ENCODE results near the gene SPSB1. TPM values are rescaled to one million over a fixed set of nuclear protein-coding genes. Genes with fewer than 3 reads are reported as not detected.

The SPSB1 gene
- total RNA-seq, 1 experiment from 2014 or later = 33.8 TPM

DNA sequence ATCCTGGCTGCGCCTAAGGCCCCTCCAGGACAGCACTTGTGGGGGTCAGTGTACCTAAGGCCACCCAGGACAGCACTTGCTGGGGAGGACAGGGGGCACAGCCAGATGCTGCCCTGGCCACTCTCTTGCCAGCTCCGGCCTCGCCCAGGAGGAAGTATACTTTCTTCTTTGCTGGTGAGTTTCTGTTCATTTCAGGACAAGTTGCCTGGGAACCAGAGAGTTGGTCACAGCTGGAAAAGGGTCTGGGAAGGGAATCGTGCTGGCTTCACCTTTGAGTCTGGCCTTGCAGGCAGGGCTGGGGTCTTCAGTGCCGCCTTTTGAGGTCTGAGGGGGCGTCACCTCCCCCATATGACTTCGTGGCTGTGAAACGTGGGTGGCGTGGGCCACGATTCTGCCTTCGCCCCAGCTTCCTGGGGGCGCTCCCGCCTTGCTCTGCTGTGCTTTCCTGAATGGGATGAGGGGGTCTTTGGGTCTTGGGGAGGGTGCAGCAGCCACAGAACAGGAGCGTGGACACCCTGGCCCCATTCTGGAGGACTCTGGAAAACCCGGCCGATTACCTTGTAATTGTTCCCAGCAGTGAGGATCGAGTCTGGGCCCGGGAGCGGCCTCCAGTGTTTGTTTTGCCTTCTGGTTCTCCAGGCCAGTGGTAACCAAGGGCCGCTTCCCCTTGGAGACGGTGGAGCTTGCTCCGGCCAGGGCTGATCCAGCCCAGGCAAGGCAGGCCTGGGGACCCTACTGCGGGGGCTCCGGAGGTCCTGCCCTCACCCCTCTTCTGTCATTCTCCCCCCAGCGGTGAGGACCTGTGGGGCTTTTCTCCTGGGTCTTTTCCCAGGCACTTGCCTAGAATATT, 45.9 kb downstream of the SPSB1 start:
- no peak overlapping the region for H3K4me3 ChIP-seq
- BruUV-seq (replicated peaks) = no TSS peak
- H3K27ac ChIP-seq = no peak overlapping the region
- no peak overlapping the region for H3K4me2 ChIP-seq
- H3K4me1 ChIP-seq (replicated peaks; ENCODE audit: insufficient read depth) = no peaks in the 10 kb centered on the region
- no peaks in the 10 kb centered on the region; the same call in 1 of the 2 replicates for H3K79me2 ChIP-seq (ENCODE audit: low read depth)
- intact Hi-C loops (cut with micrococcal nuclease; ENCODE audit: unreplicated experiment) = no loop called here
- H3K36me3 ChIP-seq (ENCODE audit: low read depth) = no peaks in the 10 kb centered on the region
- H3K27me3 ChIP-seq (ENCODE audit: insufficient read depth, low read depth) = no peaks in the 10 kb centered on the region
- DNase-seq = no peak
- no peak overlapping the region for H2AFZ ChIP-seq
- H3K9me3 ChIP-seq (ENCODE audit: insufficient read depth, low read depth) = no peaks in the 10 kb centered on the region
- H3F3A ChIP-seq (ENCODE audit: insufficient read depth, low read depth) = no peaks in the 10 kb centered on the region
- CTCF ChIA-PET = no interaction called here
- POLR2A ChIA-PET (ENCODE audit: unreplicated experiment) = no interaction called here
- H4K20me1 ChIP-seq (ENCODE audit: insufficient read depth) = no peaks in the 10 kb centered on the region
- TF ChIP-seq, protein P1, sequence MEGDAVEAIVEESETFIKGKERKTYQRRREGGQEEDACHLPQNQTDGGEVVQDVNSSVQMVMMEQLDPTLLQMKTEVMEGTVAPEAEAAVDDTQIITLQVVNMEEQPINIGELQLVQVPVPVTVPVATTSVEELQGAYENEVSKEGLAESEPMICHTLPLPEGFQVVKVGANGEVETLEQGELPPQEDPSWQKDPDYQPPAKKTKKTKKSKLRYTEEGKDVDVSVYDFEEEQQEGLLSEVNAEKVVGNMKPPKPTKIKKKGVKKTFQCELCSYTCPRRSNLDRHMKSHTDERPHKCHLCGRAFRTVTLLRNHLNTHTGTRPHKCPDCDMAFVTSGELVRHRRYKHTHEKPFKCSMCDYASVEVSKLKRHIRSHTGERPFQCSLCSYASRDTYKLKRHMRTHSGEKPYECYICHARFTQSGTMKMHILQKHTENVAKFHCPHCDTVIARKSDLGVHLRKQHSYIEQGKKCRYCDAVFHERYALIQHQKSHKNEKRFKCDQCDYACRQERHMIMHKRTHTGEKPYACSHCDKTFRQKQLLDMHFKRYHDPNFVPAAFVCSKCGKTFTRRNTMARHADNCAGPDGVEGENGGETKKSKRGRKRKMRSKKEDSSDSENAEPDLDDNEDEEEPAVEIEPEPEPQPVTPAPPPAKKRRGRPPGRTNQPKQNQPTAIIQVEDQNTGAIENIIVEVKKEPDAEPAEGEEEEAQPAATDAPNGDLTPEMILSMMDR (conservative IDR thresholded peaks at IDR 0.05) = no peak
- no peak for TF ChIP-seq EZH2 (IDR thresholded peaks at IDR 0.05; ENCODE audit: low read depth)
- H3K9me2 ChIP-seq (ENCODE audit: insufficient read depth) = no peaks in the 10 kb centered on the region

DNA sequence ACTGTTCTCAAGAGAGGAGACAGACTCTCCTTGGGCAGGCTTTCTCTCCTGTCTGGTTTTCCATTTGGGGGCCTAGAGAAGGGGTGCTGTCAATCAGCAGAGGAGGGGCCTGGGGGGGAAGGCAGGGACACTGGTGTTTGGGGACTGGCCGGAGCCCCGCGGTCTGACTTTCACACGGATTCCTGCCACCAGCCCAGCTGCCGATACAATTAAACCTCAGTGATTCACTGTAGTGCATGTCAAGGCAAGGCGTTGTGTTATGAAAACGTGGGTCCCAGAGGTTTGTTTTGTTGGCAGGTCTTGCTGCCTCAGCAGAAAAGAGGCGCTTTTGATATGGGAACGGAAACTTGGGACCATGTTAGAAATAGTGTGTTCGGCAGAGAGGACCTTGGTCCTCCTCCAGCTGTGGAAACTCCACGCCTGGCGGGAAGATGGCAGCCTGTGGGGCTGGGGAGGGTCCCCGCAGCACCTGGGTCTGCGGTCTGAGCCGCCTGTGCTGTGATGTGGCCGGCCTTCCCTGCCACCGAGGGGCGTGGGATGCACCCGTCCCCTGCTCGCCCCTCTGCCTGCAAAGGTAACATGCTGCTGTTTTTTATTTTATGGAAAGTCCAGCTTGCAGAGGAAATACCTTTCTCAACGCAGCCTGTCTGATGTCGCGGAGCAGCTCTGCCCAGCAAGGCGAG, 47.6 kb downstream of the SPSB1 start:
- Histone ChIP-seq H4K20me1 (ENCODE audit: insufficient read depth) (no peaks in the 10 kb centered on the region), H3K27ac (no peak overlapping the region), H3K4me3 (no peak overlapping the region), H3K4me1 (replicated peaks; ENCODE audit: insufficient read depth) (peaks cover 14% of the 10 kb centered on the region), H3K9me3 (ENCODE audit: insufficient read depth, low read depth) (no peaks in the 10 kb centered on the region), H3K9me2 (ENCODE audit: insufficient read depth) (no peaks in the 10 kb centered on the region), H3K27me3 (ENCODE audit: insufficient read depth, low read depth) (no peaks in the 10 kb centered on the region), H3F3A (ENCODE audit: insufficient read depth, low read depth) (0 out of 2 replicates have a peak, but pooled peaks cover 5% of the 10 kb centered on the region), H3K79me2 (ENCODE audit: low read depth) (peaks cover 8% of the 10 kb centered on the region; the same call in 1 of the 2 replicates), H3K4me2 (no peak overlapping the region), H2AFZ (no peak overlapping the region), H3K36me3 (ENCODE audit: low read depth) (no peaks in the 10 kb centered on the region)
- ChIA-PET CTCF (no interaction called here), POLR2A (ENCODE audit: unreplicated experiment) (no interaction called here)
- no TSS peak for BruUV-seq (replicated peaks)
- TF ChIP-seq, protein P1 (conservative IDR thresholded peaks at IDR 0.05) = no peak
- TF ChIP-seq EZH2 (IDR thresholded peaks at IDR 0.05; ENCODE audit: low read depth) = no peak
- DNase-seq = no peak
- intact Hi-C loops (cut with micrococcal nuclease; ENCODE audit: unreplicated experiment) = no loop called here

- no peak for DNase-seq
- H3K9me3 ChIP-seq (ENCODE audit: insufficient read depth, low read depth) = no peaks in the 10 kb centered on the region
- intact Hi-C loops (cut with micrococcal nuclease; ENCODE audit: unreplicated experiment) = no loop called here
- no peak for TF ChIP-seq EZH2 (IDR thresholded peaks at IDR 0.05; ENCODE audit: low read depth)
- TF ChIP-seq, protein P1 (conservative IDR thresholded peaks at IDR 0.05) = no peak
- H2AFZ ChIP-seq = no peak overlapping the region
- H4K20me1 ChIP-seq (ENCODE audit: insufficient read depth) = no peaks in the 10 kb centered on the region
- H3K4me1 ChIP-seq (replicated peaks; ENCODE audit: insufficient read depth) = peaks cover 20% of the 10 kb centered on the region
- no peak overlapping the region for H3K27ac ChIP-seq
- no peaks in the 10 kb centered on the region for H3K9me2 ChIP-seq (ENCODE audit: insufficient read depth)
- peaks cover 5% of the 10 kb centered on the region; the same call in 1 of the 2 replicates for H3F3A ChIP-seq (ENCODE audit: insufficient read depth, low read depth)
- no peak overlapping the region for H3K4me3 ChIP-seq
- no peaks in the 10 kb centered on the region for H3K36me3 ChIP-seq (ENCODE audit: low read depth)
- peaks cover 8% of the 10 kb centered on the region; the same call in 1 of the 2 replicates for H3K79me2 ChIP-seq (ENCODE audit: low read depth)
- ChIA-PET POLR2A (ENCODE audit: unreplicated experiment) (no interaction called here), CTCF (no interaction called here)
- no peaks in the 10 kb centered on the region for H3K27me3 ChIP-seq (ENCODE audit: insufficient read depth, low read depth)
- no TSS peak for BruUV-seq (replicated peaks)
- H3K4me2 ChIP-seq = no peak overlapping the region
These were observed 48.2 kb downstream of the SPSB1 start for GRCh38 chr1:9340864-9341263.
